Stimulated activated naive CD4-positive, alpha-beta T cell treated with Interleukin-2 at 50 U/mL for 16 hours (primary cell): ENCODE results near the gene SSC4D.

Source experiments
- DNase-seq: peaks from one replicate; lab custom pipeline; 2025; lab: John Stamatoyannopoulos, UW

Gene SSC4D

DNA sequence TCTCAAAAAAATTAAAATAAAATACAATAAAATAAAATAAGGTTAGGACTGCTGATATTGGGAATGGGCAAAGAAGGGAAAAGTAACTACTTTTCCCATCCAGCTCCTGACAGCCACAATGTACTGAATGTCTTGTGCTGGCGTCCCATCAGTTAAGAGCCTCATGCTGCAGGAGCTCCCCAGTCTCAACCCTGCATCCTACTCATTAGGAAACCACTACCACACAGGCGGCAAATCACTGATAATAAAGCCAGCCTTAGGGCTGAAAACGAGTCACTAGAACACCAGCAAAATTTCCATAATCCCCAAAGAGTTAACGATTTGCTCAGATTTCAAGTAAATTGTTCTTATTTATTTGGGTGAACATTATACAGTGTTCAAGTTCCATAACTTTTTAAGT lies 55.0 kb downstream of the SSC4D start:
- DNase-seq, result no peak

DNA sequence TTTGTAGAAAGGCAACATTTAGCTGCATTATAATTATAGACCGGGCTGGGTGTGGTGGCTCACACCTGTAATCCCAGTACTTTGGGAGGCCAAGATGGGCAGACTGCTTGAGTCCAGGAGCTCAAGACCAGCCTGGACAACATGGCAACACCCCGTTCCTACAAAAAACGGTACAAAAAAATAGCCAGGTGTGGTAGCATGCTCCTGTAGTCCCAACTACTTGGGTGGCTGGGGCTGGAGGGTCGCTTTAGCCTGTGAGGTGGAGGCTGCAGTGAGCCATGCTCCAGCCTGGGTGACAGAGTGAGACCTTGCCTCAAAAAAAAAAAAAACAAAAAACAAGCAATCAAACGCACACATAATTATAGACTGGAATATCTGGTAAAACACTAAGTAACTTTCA lies 55.8 kb downstream of the SSC4D start:
- no peak for DNase-seq

DNA sequence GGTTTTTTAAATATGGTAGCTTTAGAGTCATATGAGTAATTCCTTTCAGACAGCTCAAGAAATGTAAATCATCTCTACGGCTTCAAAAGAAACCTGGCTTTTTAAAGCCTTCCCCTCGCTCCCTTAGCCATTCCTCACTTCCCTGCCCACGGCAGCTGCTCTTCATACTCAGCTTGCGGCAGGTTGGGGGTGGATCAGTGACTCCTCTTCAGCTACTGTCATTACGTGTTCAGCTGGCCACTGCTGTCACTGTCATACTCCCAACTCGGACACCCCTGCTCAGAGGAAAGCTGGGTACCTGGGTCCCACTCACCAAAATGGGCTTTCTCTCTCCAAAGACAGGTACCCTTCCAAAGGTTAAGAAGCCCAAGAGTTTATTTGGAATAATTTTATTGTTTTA lies 57.3 kb downstream of the SSC4D start:
- no peak for DNase-seq

DNA sequence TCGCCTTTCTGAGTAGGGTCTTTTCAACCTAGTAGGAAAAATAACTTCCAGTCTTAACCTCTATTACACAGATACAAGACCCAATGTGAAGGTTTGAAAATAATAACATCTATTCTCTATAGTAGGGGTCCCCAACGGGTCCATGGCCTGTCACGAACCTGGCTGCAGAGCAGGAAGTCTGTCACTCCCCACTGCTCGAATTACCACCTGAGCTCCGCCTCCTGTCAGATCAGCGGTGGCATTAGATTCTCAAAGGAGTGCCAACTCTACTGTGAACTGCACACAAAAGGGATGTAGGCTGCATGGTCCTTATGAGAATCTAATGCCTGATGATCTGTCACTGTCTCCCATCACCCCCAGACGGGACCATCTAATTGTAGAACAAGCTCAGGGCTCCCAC lies 58.1 kb downstream of the SSC4D start:
- no peak for DNase-seq

DNA sequence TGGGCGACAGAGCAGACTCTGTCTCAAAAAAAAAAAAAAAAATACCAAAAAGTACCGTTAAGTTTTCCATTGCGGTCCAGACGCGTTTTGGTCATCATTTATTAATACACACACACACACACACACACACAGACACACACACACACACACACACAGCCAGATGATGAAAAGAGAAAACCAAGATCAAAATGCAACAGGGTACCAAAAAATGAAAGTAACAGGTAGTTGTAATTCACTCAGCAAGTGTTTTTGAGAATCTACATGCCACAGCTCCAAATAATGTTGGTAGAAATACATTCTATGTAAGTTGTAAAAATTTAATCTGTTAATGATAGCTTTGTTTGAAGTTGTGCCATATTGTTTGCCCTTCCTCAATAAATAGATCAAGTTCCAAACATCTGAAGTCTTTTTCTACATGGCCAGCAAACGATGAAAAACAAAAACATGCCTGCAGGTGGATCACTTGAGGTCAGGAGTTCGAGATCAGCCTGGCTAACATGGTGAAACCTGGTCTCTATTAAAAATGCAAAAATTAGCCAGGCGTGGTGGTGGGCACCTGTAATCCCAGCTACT lies 60.1 kb downstream of the SSC4D start:
- DNase-seq, result no peak

DNA sequence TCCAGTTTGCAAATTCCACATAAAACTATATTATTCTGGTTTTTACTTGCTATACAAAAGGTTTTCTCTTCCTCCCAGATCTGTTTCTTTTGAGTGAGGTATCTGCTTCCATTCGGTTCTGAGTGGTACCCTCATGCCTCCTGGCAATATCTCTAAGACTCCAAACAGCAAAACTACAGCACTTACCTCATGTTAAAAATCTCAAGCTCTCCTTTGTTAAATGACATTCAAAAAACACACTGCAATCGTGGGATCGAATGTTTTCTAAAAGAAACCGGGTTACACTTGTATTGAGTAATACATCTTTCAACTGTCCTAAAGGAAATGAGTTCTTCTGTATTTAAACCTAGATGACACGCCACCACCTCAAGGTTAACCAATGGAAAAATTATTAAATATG lies 61.8 kb downstream of the SSC4D start:
- DNase-seq, result no peak

DNA sequence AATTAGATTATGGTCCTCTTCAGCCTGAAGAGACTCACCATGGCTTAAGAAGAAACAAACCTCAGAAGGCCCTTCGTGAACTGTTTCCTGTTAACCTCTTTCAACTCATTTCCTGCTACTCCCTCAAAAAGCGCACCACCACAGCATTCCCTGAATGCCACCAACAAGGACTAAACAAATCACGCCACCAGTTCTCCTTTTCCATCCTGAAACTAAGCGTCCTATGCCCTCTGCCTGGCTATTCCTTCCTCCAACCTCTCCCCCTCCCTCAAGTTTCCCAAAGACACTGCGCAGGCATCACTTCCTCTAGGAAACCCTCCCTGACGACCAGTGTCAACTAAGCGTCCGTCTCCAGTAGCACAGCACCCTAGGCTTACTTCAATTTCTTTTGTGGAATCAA lies 62.7 kb downstream of the SSC4D start:
- no peak for DNase-seq

DNA sequence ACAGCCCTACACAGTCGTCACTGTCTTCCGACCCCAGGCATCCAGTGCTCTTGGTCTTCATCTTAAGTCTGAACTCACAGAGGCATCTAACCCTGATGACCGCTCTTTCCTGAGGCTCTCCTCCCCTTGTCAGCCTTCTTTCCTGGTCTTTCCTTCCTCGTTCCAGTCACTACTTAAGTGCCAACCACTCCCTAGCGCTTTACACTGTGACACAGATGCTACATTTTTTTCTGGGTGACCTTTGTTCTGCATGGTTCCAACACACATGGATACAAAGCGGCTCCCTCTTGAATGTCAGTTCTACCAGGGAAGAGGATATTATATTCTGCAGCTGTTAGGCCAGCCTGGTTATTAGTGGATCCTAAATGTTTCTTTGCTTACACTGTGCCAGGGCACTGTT lies 63.4 kb downstream of the SSC4D start:
- DNase-seq, result no peak

DNA sequence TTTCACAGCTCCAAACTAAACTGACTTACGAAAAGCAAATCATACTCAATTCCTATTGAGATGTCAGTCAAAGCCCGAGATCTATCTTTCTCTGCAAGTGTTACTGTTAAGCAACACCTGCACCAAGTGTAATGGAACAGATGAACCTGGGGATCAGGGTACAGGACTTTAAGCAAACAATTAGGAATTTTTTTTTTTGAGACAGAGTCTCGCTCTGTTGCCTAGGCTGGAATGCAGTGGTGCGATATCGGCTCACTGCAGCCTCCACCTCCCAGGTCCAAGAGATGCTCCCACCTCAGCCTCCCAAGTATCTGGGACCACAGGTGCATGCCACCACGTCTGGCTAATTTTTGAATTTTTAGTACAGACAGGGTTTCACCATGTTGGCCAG lies 65.6 kb downstream of the SSC4D start:
- DNase-seq, result no peak

DNA sequence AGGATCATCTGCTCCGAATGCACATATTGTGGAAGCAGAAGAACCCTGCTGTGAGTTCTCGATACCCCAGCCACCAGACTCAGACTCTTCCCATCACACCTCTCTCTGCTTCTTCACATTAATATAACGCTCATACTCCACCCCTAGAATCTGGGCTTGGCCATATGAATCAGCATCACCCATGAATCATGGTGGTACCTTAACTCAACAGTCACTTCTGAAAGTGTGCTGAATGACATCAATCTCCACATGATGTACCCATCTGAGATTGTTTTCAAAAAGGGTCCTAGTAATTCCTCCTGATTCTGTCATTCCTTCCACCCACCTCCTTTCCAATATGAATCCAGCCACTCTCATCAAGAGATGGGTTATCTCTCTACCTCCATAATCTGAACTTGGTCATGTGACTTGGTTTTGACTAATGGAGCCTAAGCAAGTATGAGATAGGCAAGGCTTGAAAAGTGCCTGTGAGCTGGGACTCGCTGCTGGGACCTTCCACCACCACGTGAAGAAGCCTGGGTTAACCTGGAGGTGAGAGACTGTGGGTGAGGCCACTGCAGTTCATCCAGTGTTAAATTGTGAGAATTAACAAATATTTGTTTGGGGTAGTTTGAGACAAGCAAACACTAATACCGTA lies 66.1 kb downstream of the SSC4D start:
- DNase-seq, result no peak

DNA sequence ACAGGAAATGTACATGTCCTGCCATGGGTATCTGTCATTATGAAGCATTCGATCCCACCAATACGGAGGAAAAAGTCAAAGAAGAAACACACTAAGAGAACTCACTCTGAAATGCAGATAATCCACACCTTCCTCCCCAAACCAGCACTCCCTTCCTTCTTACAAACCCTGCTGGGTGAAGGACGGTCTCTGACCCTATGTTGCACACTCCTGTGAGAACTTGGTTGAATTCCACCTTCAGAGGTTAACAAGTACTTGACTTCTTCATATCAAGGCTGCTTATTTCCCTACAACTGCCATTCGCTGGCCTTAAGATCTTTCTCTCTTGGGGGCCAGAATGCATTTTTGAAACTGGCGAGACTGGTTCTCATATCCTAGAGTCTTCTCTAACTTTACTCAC lies 67.3 kb downstream of the SSC4D start:
- DNase-seq, result no peak

DNA sequence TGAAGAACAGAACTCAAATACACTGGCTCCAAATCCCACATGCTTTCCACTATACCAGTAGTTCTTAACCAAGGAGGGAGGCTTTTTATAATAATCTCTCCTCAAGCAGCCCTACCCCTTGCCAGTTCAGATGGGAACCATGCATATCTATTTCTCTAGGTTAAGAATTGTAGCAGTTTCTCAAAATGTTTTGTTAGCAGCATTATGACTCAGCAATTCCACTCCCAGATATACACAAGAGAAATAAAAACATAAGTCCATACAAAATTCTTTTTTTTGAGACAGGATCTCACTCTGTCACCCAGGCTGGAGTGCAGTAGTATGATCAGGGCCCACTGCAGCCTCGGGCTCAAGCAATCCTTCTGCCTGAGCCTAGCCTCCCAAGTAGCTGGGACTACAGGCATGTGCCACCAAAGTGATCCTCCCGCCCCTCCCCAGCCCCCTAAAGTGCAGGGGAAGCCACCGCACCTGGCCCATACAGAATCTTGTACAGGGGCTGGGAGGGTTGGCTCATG lies 68.8 kb downstream of the SSC4D start:
- no peak for DNase-seq
